Left forelimb (tissue), 1 donor: ENCODE measurements around the gene RANBP3.
A peak's percentile ranks its signal among the peaks of the same experiment; 100 is the strongest.

Experiments
- DNase-seq: peaks from one replicate; pipeline ENCODE4 v3.0.0-alpha.2; 2018; ENCODE audit warnings: low spot score

Gene RANBP3

GRCh38 chr19:5926641-5927440 lies 51.1 kb downstream of the RANBP3 start:
- DNase-seq, result peak; percentile 81

GRCh38 chr19:5925830-5926427 lies 52.0 kb downstream of the RANBP3 start:
- DNase-seq, result no peak

GRCh38 chr19:5923356-5923755 lies 54.6 kb downstream of the RANBP3 start:
- no peak for DNase-seq

- DNase-seq, result no peak
Measured at GRCh38 chr19:5922161-5922545, 55.8 kb downstream of the RANBP3 start.

- no peak for DNase-seq
Measured at GRCh38 chr19:5921516-5922160, 56.3 kb downstream of the RANBP3 start.

GRCh38 chr19:5918463-5919079 lies 59.4 kb downstream of the RANBP3 start:
- DNase-seq, result no peak

GRCh38 chr19:5917431-5918107 lies 60.4 kb downstream of the RANBP3 start:
- DNase-seq, result no peak

GRCh38 chr19:5916181-5916708 lies 61.7 kb downstream of the RANBP3 start:
- no peak for DNase-seq

GRCh38 chr19:5915782-5916165 lies 62.2 kb downstream of the RANBP3 start:
- no peak for DNase-seq

- no peak for DNase-seq
Measured at GRCh38 chr19:5914946-5915781, 62.8 kb downstream of the RANBP3 start.

- DNase-seq, result no peak
Measured at GRCh38 chr19:5914358-5914774, 63.6 kb downstream of the RANBP3 start.

- no peak for DNase-seq
Measured at GRCh38 chr19:5913739-5914357, 64.1 kb downstream of the RANBP3 start, which contains the start of gene CAPS. TSS of gene CAPS (plus strand) at chr19:5914254. CDS start at chr19:5914407, 153 bp downstream.

GRCh38 chr19:5911366-5911765 lies 66.6 kb downstream of the RANBP3 start:
- no peak for DNase-seq

GRCh38 chr19:5910638-5910907 lies 67.4 kb downstream of the RANBP3 start:
- no peak for DNase-seq

GRCh38 chr19:5908773-5909442 lies 69.0 kb downstream of the RANBP3 start:
- no peak for DNase-seq

GRCh38 chr19:5907241-5907640 lies 70.7 kb downstream of the RANBP3 start:
- DNase-seq, result no peak

GRCh38 chr19:5905114-5905778 lies 72.7 kb downstream of the RANBP3 start:
- DNase-seq, result no peak

- DNase-seq, result peak; percentile 100
Measured at GRCh38 chr19:5904352-5905113, 73.4 kb downstream of the RANBP3 start, which contains the start of gene VMAC. TSS of gene VMAC (plus strand) at chr19:5904872. CDS start at chr19:5904891, 19 bp downstream.
